GM12875 (cell line): Measurements from ENCODE around the gene ARID3C.

Experiments used
- H3K4me3 ChIP-seq: one replicate; pipeline ENCODE4 v1.5.1; 2011; ENCODE audit warnings: low read depth, low read length, control low read depth
- TF ChIP-seq, protein P1 (sequence below): IDR thresholded peaks from 2 replicates; pipeline ENCODE4 v1.5.1; 2011; ENCODE audit warnings: low read depth, mild to moderate bottlenecking, control low read depth, inconsistent platforms, low read length, moderate library complexity, borderline replicate concordance; ENCODE audit not compliant: insufficient read depth

The ARID3C gene

GRCh38 chr9:34606190-34606589, 22.7 kb downstream of the ARID3C start:
- TF ChIP-seq, protein P1, sequence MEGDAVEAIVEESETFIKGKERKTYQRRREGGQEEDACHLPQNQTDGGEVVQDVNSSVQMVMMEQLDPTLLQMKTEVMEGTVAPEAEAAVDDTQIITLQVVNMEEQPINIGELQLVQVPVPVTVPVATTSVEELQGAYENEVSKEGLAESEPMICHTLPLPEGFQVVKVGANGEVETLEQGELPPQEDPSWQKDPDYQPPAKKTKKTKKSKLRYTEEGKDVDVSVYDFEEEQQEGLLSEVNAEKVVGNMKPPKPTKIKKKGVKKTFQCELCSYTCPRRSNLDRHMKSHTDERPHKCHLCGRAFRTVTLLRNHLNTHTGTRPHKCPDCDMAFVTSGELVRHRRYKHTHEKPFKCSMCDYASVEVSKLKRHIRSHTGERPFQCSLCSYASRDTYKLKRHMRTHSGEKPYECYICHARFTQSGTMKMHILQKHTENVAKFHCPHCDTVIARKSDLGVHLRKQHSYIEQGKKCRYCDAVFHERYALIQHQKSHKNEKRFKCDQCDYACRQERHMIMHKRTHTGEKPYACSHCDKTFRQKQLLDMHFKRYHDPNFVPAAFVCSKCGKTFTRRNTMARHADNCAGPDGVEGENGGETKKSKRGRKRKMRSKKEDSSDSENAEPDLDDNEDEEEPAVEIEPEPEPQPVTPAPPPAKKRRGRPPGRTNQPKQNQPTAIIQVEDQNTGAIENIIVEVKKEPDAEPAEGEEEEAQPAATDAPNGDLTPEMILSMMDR: no peak
- H3K4me3 ChIP-seq: no peak overlapping the region

DNA sequence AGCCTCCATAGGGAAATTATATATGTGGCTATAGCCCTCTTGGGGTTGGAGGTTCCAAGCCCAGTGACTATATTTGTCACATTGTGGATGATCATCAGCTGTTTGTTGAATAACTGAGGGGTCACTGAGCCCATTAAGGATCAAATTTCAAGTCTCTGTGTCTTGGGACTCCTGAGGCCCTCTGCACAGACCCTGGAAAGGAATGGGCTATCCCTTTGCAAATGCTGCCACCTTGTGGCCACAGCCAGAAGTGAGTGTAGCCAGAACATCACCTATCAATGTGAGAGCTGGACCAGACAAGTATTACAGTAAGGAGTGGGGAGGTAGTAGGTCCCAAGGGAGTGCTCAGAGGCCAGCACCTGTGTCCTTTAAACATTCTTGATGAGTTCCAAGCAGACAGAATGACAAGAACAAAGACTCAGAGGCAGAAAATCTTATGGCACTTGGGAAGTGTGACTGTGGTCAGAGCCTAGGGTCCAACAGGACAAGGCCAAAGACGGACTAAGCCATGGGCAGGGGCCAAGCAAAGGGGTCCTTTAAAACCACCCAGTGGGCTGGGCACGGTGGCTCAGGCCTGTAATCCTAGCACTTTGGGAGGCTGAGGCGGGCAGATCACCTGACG, 25.1 kb downstream of the ARID3C start:
- TF ChIP-seq, protein P1: peak; percentile 84

GRCh38 chr9:34601937-34602573, 26.8 kb downstream of the ARID3C start:
- no peak overlapping the region for H3K4me3 ChIP-seq
- TF ChIP-seq, protein P1: no peak

More for the DNA sequence above, 25.1 kb downstream of the ARID3C start:
- H3K4me3 ChIP-seq: no peak overlapping the region

GRCh38 chr9:34600908-34601307, 28.0 kb downstream of the ARID3C start:
- H3K4me3 ChIP-seq: no peak overlapping the region
- TF ChIP-seq, protein P1: no peak

- TF ChIP-seq, protein P1: no peak
Observed at GRCh38 chr9:34599546-34599945, 29.3 kb downstream of the ARID3C start.

GRCh38 chr9:34594177-34594576, 34.7 kb downstream of the ARID3C start:
- no peak overlapping the region for H3K4me3 ChIP-seq
- TF ChIP-seq, protein P1: no peak

More at GRCh38 chr9:34599546-34599945, 29.3 kb downstream of the ARID3C start:
- no peak overlapping the region for H3K4me3 ChIP-seq

DNA sequence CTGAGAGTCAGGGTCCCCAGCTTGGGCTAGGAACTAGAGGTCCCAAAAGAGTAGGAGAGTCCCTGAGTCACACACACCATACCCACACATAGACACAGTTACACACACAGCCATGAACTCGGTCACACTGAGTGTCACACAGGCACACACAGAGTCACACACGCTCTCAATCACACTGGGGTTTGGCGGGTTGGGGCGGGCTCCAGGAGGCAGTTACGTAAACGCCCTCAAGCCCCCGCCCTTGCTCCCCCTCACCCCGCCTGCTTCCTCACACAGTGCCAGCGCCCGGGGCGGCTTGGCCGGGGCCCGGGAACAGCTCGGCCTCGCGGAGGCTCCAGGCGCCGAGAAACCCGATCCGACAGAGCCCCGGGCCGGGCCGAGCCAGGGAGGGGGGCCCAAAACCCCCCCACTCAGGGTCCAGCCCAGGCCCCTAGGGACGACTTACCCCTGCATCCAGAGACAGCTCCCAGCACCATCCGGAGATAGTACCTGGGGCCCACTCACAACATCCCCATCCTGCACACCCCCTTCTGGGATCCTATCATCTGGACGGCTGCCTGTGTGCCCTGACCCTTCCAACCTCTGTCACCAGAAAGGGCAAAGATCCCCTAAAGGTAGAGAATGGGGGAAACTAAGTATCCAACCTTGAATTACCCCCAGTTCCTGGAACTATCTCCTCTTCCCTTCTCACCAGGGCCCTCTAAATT, 35.8 kb downstream of the ARID3C start:
- no peak overlapping the region for H3K4me3 ChIP-seq
- TF ChIP-seq, protein P1: no peak
